Measurements from ENCODE around the gene PTGR3.

The PTGR3 gene

GRCh38 chr18:75209129-75209950 is at the start of gene PTGR3:
Gene PTGR3 (minus strand): TSS chr18:75209139. CDS start chr18:75209058, 81 bp downstream.
- no peak for DNase-seq (ENCODE audit: low read depth in 2 of 2, low spot score in 1 of 2)

- no peak for DNase-seq (ENCODE audit: low read depth in 2 of 2, low spot score in 1 of 2)
Measured at GRCh38 chr18:75257605-75258004, 48.7 kb upstream of the PTGR3 start.

- DNase-seq (ENCODE audit: low read depth in 2 of 2, low spot score in 1 of 2) = no peak
Measured at GRCh38 chr18:75256376-75256775, 47.4 kb upstream of the PTGR3 start.

- DNase-seq (ENCODE audit: low read depth in 2 of 2, low spot score in 1 of 2) = no peak
Measured at GRCh38 chr18:75255094-75255493, 46.2 kb upstream of the PTGR3 start.

GRCh38 chr18:75253784-75254183 is 44.8 kb upstream of the PTGR3 start:
- DNase-seq (ENCODE audit: low read depth in 2 of 2, low spot score in 1 of 2) = no peak

- DNase-seq (ENCODE audit: low read depth in 2 of 2, low spot score in 1 of 2) = no peak
Measured at GRCh38 chr18:75253043-75253442, 44.1 kb upstream of the PTGR3 start.

- DNase-seq (ENCODE audit: low read depth in 2 of 2, low spot score in 1 of 2) = no peak
Measured at GRCh38 chr18:75252136-75252535, 43.2 kb upstream of the PTGR3 start.

- DNase-seq (ENCODE audit: low read depth in 2 of 2, low spot score in 1 of 2) = no peak
Measured at GRCh38 chr18:75251466-75251865, 42.5 kb upstream of the PTGR3 start.

- DNase-seq (ENCODE audit: low read depth in 2 of 2, low spot score in 1 of 2) = no peak
Measured at GRCh38 chr18:75250471-75250821, 41.5 kb upstream of the PTGR3 start.

GRCh38 chr18:75249672-75250470 is 40.9 kb upstream of the PTGR3 start:
- no peak for DNase-seq (ENCODE audit: low read depth in 2 of 2, low spot score in 1 of 2)

- no peak for DNase-seq (ENCODE audit: low read depth in 2 of 2, low spot score in 1 of 2)
Measured at GRCh38 chr18:75249175-75249518, 40.2 kb upstream of the PTGR3 start.

- DNase-seq (ENCODE audit: low read depth in 2 of 2, low spot score in 1 of 2) = no peak
Measured at GRCh38 chr18:75248426-75249174, 39.7 kb upstream of the PTGR3 start.

GRCh38 chr18:75247611-75248421 is 38.9 kb upstream of the PTGR3 start:
- DNase-seq (ENCODE audit: low read depth in 2 of 2, low spot score in 1 of 2) = no peak

- DNase-seq (ENCODE audit: low read depth in 2 of 2, low spot score in 1 of 2) = no peak
Measured at GRCh38 chr18:75246721-75247610, 38.0 kb upstream of the PTGR3 start.

GRCh38 chr18:75244351-75245313 is 35.7 kb upstream of the PTGR3 start:
- no peak for DNase-seq (ENCODE audit: low read depth in 2 of 2, low spot score in 1 of 2)

GRCh38 chr18:75241705-75242104 is 32.8 kb upstream of the PTGR3 start:
- DNase-seq (ENCODE audit: low read depth in 2 of 2, low spot score in 1 of 2) = no peak

GRCh38 chr18:75240433-75240832 is 31.5 kb upstream of the PTGR3 start:
- no peak for DNase-seq (ENCODE audit: low read depth in 2 of 2, low spot score in 1 of 2)

- no peak for DNase-seq (ENCODE audit: low read depth in 2 of 2, low spot score in 1 of 2)
Measured at GRCh38 chr18:75238786-75239185, 29.8 kb upstream of the PTGR3 start.

- DNase-seq (ENCODE audit: low read depth in 2 of 2, low spot score in 1 of 2) = no peak
Measured at GRCh38 chr18:75238100-75238499, 29.2 kb upstream of the PTGR3 start.

All from stimulated activated CD8-positive, alpha-beta memory T cell treated with anti-CD3 and anti-CD28 coated beads, Interleukin-4, amount 100 ng/mL, for 1 hour (primary cell).